Measurements from ENCODE around the gene ATF2. TPM values are rescaled to one million over a fixed set of nuclear protein-coding genes. Genes with fewer than 3 reads are reported as not detected.
"Not testable (repeated sequence)": the region's sequence is repeated elsewhere in the genome, so short reads cannot be mapped to it uniquely, and the experiment has no call there.

ATF2 gene
- total RNA-seq, 1 donor from 2014 or later = 51.2 TPM

- no peak for TF ChIP-seq CTCF (IDR thresholded peaks at IDR 0.05)
- Histone ChIP-seq H3K4me3 (no peak overlapping the region), H3K36me3 (peaks cover 34% of the 10 kb centered on the region), H3K4me1 (no peaks in the 10 kb centered on the region), H3K9me3 (no peaks in the 10 kb centered on the region), H3K27ac (no peak overlapping the region), H3K27me3 (no peaks in the 10 kb centered on the region)
- DNase-seq (no peak), ATAC-seq (no peak)
- intact Hi-C loops (cut with DNase I) = no loop called here
These were observed 70.7 kb downstream of the ATF2 start for GRCh38 chr2:175097297-175097696.

DNA sequence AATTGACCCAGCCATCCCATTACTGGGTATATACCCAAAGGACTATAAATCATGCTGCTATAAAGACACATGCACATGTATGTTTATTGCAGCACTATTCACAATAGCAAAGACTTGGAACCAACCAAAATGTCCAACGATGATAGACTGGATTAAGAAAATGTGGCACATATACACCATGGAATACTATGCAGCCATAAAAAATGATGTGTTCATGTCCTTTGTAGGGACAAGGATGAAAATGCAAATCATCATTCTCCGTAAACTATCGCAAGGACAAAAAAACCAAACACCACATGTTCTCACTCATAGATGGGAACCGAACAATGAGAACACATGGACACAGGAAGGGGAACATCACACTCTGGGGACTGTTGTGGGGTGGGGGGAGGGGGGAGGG, 83.9 kb downstream of the ATF2 start:
- H3K36me3 ChIP-seq = peaks cover 44% of the 10 kb centered on the region
- H3K27ac ChIP-seq; intact Hi-C loops (cut with DNase I); H3K4me3 ChIP-seq; H3K9me3 ChIP-seq; H3K27me3 ChIP-seq; ATAC-seq; H3K4me1 ChIP-seq; DNase-seq: not testable (repeated sequence)

- Histone ChIP-seq H3K4me3 (no peak overlapping the region), H3K9me3 (no peaks in the 10 kb centered on the region), H3K4me1 (no peaks in the 10 kb centered on the region), H3K27me3 (no peaks in the 10 kb centered on the region), H3K27ac (no peak overlapping the region), H3K36me3 (peaks cover 58% of the 10 kb centered on the region)
- no peak for TF ChIP-seq CTCF (IDR thresholded peaks at IDR 0.05)
- DNase-seq (no peak), ATAC-seq (no peak)
- intact Hi-C loops (cut with DNase I) = no loop called here
These were observed 87.5 kb downstream of the ATF2 start for GRCh38 chr2:175080479-175080878.

DNA sequence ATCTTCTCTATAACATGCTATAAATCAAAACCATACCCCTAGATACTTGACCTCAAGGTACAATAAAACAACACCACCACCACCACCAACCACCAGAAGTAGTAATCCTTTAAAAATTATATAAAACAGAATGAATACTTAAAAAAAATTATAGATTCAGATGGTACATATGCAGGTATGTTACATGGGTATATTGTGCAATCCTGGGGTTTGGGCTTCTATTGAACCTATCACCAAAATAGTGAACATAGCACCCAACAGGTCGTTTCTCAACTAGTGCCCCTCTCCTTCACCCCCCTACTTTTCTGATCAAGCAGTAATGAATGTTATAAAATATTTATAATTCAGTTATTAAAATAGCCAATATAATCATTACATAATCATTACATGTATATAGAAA, 91.7 kb downstream of the ATF2 start:
- no peak for TF ChIP-seq CTCF (IDR thresholded peaks at IDR 0.05)
- no peaks in the 10 kb centered on the region for H3K27me3 ChIP-seq
- peaks cover 68% of the 10 kb centered on the region for H3K36me3 ChIP-seq
- no peak overlapping the region for H3K27ac ChIP-seq
- DNase-seq (no peak), ATAC-seq (no peak)
- intact Hi-C loops (cut with DNase I) = no loop called here
- no peak overlapping the region for H3K4me3 ChIP-seq
- no peaks in the 10 kb centered on the region for H3K4me1 ChIP-seq
- no peaks in the 10 kb centered on the region for H3K9me3 ChIP-seq

GRCh38 chr2:175074478-175074877, 93.5 kb downstream of the ATF2 start:
- Histone ChIP-seq H3K36me3 (peaks cover 57% of the 10 kb centered on the region), H3K4me3 (no peak overlapping the region), H3K4me1 (no peaks in the 10 kb centered on the region), H3K9me3 (no peaks in the 10 kb centered on the region), H3K27me3 (no peaks in the 10 kb centered on the region), H3K27ac (no peak overlapping the region)
- no peak for TF ChIP-seq CTCF (IDR thresholded peaks at IDR 0.05)
- DNase-seq (no peak), ATAC-seq (no peak)
- intact Hi-C loops (cut with DNase I) = no loop called here

DNA sequence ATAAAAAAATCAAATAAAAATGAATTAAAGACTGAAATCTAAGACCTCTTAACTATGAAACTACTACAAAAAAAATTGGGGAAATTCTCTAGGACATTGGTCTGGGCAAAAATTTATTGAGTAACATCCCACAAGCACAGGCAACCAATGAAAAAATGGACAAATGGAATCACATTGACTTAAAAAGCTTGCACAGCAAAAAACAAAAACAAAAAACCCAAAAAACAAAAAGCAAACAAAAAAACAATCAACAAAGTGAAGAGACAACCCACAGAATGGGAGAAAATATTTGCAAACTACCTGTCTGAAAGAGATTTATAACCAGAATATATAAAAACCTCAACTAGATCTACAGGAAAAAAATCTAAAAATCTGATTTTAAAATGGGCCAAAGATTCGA, 99.5 kb downstream of the ATF2 start:
- TF ChIP-seq CTCF (IDR thresholded peaks at IDR 0.05) = no peak
- DNase-seq (no peak), ATAC-seq (no peak)
- no peak overlapping the region for H3K4me3 ChIP-seq
- no peaks in the 10 kb centered on the region for H3K4me1 ChIP-seq
- H3K27me3 ChIP-seq = no peaks in the 10 kb centered on the region
- peaks cover 26% of the 10 kb centered on the region for H3K36me3 ChIP-seq
- H3K9me3 ChIP-seq = no peaks in the 10 kb centered on the region
- intact Hi-C loops (cut with DNase I) = no loop called here
- H3K27ac ChIP-seq = no peak overlapping the region

Data from upper lobe of right lung (tissue), 1 donor.